MG63 (cell line): ENCODE measurements around the gene YPEL2. TPM values are rescaled to one million over a fixed set of nuclear protein-coding genes. Genes with fewer than 3 reads are reported as not detected.

Experiments
- DNase-seq: peaks from one replicate; pipeline ENCODE4 v3.0.0-alpha.2; 2020
- H3K27me3 ChIP-seq: fragments of 250-450 bp; sonication (Bioruptor Pico); 2 replicates; pipeline ENCODE4 v1.5.1; 2020; ENCODE audit warnings: mild to moderate bottlenecking, moderate library complexity
- H3K36me3 ChIP-seq: fragments of 250-450 bp; sonication (Bioruptor Pico); 2 replicates; pipeline ENCODE4 v1.5.1; 2020; ENCODE audit warnings: mild to moderate bottlenecking, moderate library complexity
- H3K4me3 ChIP-seq: fragments of 250-450 bp; sonication (Bioruptor Pico); 2 replicates; pipeline ENCODE4 v1.5.1; 2020; ENCODE audit warnings: mild to moderate bottlenecking, moderate library complexity
- H3K9me3 ChIP-seq: fragments of 250-450 bp; sonication (Bioruptor Pico); 2 replicates; pipeline ENCODE4 v1.5.1; 2020; ENCODE audit warnings: mild to moderate bottlenecking, moderate library complexity
- total RNA-seq: library from RNA; depleted of rRNA; stranded (reverse); fragments of >200 nt; shearing (Covaris generic); gene quantifications from 2 replicates; pipeline ENCODE4 v1.2.3, GENCODE V29; 2014; ENCODE audit warnings: low replicate concordance

YPEL2 gene
- total RNA-seq, 1 experiment from 2014 or later: 1.4 TPM

DNA sequence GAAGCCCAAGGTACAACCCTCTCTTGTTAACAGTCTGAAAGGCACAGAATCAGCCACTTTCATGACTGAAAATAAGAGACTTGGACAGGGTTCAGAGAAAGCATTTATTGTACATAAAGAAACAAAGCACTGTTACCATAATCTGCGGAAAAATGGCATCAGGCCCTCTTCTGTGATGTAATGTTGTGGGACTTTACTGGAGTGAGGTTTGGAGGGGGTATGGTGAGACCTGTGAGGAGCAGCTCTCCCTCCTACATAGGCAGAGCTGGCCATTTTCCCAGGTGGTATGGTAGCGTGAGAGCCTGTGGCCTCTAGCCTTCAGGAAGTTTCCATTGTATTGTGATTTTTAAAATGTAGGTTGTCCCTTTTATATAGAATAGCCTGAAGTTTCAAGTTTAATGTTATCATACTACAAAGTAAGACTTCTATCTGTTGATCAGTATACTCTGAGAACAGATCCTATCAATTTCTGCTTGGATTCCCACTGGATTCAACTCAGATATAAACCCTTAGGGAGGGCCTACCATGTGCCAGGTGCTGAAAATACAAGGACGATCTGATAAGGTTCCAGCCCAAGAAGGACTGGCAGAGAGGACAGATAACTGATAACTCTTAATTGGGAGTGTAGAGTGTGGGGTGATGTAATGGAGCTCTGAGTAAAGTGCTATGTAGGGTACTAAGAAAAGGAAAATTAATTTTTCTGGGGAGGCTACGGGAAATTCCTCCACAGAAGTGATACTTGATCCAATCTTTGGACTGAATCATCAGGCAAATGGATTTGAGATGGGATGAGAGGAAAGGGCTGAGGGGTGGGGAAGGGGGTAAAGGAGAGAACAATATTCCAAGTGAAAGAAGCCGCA, 4.1 kb upstream of the YPEL2 start:
- Histone ChIP-seq H3K4me3 (no peak overlapping the region), H3K27me3 (no peaks in the 10 kb centered on the region; the same call in 1 of the 2 replicates), H3K36me3 (no peaks in the 10 kb centered on the region), H3K9me3 (no peaks in the 10 kb centered on the region)
- no peak for DNase-seq

DNA sequence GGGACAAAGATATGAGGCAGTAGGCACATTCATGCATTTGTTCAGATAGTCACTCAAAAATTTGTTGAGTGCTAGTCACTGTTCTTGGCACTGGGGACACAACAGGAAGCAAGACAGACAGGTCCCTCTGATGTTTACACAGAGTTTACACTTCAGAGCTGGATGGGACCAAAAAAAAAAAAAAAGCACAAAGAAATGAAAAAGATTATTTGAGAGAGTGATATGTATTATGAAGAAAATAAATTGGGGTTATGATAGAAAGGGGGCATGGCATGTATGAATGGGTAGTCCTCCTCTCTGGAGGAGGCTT, 3.5 kb upstream of the YPEL2 start:
- H3K36me3 ChIP-seq: no peaks in the 10 kb centered on the region
- H3K4me3 ChIP-seq: no peak overlapping the region
- DNase-seq: no peak
- peaks cover 3% of the 10 kb centered on the region for H3K27me3 ChIP-seq
- no peaks in the 10 kb centered on the region for H3K9me3 ChIP-seq

DNA sequence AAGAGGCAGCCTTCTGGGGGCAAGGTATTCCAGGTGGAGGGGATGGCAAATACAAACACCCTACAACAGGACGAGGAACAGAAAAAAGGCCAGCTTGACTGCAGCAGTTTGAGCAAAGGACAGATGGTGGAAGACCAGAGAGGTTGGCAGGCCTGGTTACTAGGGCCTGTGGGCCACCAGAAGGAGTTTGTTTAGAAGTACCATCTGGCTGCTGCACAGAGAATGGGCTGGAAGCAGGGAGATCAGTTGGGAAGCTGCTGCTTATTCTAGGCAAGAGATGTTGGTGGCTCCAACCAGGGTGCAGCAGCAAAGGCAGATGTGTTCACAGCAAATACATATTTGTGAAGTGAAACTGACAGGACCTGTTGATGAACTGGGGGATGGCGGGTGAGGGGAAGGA, 2.9 kb upstream of the YPEL2 start:
- Histone ChIP-seq H3K4me3 (no peak overlapping the region), H3K9me3 (no peaks in the 10 kb centered on the region), H3K36me3 (no peaks in the 10 kb centered on the region)

DNA sequence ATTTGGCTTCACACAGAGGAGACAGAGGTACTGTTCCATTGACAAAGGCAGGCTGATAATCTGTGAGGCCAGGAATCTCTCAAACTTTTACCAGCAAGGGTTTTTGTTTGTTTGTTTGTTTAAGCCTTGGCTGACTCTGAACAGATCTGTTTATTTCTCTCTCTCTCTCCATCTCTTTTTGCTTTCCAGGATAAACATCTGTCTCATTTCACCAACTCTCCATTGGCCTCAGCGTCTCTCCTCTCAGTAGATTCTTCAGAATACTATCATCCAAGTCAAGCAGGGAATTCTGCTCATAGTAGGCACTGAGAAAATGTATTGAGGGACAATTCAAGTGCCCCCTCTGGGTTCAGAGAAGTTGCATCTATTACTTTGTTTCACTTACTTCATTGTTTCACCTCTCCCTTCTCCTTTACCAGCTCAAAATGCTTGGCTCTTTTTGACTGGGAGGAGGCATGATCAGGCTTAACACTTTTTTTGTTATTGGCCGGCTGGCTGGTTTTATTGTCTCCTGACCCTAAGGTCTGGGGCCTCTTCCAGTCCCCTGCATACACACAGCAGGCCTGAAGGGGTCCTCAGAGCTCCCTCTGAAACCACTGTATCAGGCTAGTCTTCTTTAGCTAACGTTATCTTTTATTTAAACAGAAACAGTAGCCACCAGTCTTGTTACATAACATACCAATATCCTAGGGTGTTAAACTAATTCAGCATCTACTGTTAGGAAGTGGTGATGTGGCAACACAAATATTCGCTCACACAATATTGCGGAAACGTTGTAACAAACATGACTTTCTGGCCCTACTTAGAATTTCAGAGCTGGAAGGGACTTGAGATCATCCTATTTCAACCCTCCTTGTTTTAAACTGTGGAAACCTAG, 2.0 kb upstream of the YPEL2 start:
- no peaks in the 10 kb centered on the region for H3K36me3 ChIP-seq
- peaks cover 12% of the 10 kb centered on the region for H3K27me3 ChIP-seq
- DNase-seq: peak; percentile 56
- H3K4me3 ChIP-seq: no peak overlapping the region
- H3K9me3 ChIP-seq: no peaks in the 10 kb centered on the region

More for the DNA sequence above, 2.9 kb upstream of the YPEL2 start:
- no peak for DNase-seq
- peaks cover 8% of the 10 kb centered on the region for H3K27me3 ChIP-seq

DNA sequence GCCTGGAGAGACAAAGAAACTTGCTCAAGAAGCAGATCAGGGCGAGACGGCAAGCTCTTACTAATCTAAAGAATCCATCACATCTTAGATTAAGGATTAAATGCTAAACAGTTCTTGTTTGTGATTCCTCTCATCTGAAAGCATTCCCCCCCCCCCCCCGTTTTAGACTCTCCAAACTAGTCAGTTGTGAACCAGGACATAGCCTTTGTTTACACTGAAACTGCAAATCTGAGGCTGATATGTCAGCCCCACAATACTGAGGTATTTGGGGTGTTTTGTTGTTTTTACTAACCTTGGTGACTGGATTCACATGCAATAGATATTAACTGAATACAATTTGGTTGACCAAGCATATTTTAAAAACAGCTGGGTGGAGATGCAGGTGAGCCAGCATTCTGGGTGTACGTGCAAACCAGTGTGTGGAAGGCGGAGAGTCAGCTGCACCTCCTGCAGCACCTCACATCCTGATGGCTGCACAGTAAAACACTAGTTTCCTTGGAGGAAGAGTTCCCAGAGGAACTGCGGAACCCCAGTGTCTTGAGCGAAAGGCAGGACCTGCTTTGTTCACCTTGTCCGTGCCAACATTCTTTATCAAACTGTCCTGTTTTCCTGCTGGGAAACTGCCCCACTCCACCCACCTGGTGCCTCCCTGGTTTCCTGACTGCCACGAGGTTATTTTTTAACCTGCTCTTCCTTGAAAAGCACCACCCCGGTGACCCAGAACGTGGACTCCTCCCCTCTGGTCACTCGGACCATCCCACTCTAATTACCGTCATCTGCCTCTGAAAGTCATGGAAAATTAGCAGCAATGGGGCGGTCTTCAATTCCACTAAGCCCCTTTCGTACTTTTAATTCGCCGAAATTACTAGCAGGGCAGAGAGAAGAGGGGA, 1.2 kb upstream of the YPEL2 start:
- H3K27me3 ChIP-seq: peaks cover 16% of the 10 kb centered on the region
- no peak overlapping the region for H3K4me3 ChIP-seq
- H3K9me3 ChIP-seq: no peaks in the 10 kb centered on the region
- no peaks in the 10 kb centered on the region for H3K36me3 ChIP-seq
- no peak for DNase-seq

DNA sequence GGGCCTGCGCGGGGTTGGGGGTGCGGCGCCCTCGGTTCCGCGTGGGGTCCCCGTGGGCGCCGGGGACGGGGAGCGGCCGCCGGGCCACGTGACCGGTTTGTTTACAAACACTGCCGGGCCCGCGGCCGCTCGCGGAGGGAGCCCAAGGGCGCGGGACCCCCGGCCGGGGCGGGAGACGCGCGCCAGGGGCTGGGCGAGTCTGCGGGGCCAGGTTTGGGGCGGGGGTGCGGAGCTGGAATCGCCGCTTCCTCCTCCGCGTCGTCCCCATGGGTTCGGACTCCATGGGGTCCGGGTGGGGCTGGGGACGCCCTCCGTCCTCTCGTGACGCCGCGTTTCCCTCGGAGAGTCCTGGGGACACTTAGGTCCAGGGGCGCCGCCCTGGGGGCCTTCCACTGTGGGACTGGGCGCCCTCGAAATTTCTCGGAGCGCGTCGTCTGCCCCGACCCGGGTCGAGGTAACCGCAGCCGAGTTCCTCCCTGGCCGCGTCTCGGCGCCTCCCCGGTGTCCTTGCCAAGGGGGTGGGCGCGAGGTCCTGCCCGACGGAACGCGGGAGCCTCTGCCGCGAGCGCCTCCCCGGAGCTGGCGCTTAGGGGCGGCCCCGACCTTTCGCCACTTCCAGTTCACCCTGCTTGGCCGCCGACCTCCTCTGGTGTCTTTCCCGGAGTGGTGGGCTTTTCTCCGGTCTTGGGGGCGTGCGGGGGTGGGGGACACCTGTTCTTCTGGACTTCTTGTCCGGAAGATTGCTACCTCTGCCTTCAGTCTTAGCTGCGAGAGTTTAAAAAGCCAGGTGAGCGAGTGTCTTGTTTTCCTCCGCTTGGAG, 684 bp downstream of the YPEL2 start:
- Histone ChIP-seq H3K27me3 (peaks cover 16% of the 10 kb centered on the region), H3K9me3 (no peaks in the 10 kb centered on the region), H3K4me3 (peak overlapping the region; percentile 64), H3K36me3 (no peaks in the 10 kb centered on the region)
- peak; percentile 45 for DNase-seq

DNA sequence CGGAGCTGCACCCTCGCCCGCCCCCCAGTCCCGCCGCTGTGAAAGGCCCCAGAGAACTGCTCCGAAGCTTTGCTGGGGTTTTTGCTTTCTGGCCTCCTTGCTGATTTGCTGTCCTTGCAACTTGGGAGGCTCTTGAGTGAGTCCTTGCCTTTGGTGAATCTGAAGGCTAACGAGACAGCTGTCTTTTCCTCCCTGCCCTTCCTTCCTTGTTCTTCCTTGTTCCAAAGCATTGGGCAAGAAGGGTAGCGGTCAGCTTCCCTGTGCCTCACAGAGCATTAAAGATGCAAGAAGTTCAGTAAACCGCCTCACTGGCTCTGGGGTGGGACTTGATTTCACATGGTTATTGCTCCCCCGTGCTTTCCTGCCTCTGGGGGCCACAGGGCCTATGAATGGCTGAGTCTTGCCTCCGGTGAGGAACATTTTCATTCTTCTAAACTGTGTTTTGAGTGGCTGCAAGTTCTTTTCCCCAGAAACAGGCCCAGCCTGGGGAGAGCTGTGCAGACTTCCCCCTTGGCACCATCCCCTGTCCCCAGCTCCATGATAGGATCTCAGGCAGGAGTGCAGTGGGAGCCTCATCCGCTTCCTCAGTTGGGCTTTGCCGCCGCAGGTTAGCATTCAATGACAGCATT, 1.4 kb downstream of the YPEL2 start:
- Histone ChIP-seq H3K27me3 (peaks cover 16% of the 10 kb centered on the region), H3K36me3 (no peaks in the 10 kb centered on the region), H3K9me3 (no peaks in the 10 kb centered on the region), H3K4me3 (peak overlapping the region; percentile 64)
- no peak for DNase-seq

DNA sequence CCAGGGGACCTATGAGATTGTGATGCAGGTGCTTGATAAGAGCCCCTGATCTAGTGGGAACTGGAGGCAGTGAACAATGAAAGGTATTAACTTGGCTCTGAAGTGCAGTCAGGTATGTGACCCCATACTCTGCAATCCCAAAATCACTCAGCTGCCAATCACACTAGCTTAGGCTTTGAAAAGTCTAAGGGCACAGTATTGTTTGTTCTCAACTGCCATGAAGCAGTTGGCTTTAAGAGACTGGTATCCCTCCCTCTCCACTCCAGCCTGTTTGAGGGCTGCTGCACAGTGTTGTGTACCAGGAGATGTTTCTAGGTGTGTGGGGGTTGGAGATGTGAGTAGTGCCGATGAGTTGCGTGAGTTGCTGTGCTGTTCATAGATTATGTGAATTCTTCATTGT, 2.4 kb downstream of the YPEL2 start:
- peaks cover 16% of the 10 kb centered on the region for H3K27me3 ChIP-seq
- DNase-seq: no peak
- H3K9me3 ChIP-seq: no peaks in the 10 kb centered on the region
- no peaks in the 10 kb centered on the region for H3K36me3 ChIP-seq
- no peak overlapping the region for H3K4me3 ChIP-seq

DNA sequence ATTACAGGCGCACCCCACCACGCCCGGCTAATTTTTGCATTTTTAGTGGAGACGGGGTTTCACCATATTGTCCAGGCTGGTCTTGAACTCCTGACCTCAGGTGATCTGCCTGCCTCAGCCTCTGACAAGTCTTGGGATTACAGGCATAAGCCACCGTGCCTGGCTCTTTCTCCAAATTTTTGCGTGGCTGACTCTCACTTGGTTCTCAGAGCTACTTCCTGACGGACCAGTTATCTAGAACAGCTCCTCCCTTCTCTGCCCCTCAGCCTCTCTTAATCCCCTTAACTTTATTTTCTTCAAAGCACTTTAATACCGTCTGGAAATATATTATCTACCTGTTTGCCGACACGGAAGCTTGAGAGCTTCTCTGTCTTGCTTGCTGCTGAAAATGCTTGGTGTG, 4.2 kb downstream of the YPEL2 start:
- Histone ChIP-seq H3K36me3 (no peaks in the 10 kb centered on the region), H3K27me3 (peaks cover 16% of the 10 kb centered on the region), H3K4me3 (no peak overlapping the region), H3K9me3 (no peaks in the 10 kb centered on the region)
- no peak for DNase-seq

DNA sequence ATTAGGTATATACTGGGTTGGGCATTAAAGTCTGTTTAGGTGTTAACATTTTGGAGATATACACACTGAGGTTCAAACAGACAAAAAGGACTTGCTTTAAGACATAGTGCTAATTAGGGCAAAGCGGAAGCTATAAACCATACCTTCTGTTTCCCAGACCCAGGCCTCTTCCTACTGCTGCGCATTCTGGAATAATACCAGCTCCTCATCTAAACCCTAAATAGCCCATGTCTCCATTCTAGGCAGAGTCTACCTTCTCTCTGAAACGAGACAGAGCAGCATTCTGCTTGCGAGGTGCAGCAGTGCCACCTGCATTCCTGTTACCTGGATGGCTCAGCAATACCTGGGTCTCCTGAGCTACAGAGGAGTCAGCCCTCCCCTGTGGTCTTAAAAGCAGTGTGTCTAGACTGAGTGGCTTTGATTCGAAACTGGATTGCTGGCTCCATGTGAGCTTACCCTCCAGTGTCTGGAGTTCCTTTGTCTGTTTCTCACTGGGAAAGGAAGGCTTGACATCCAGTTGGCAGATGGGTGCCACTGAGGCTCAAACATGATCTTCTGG, 6.4 kb downstream of the YPEL2 start:
- no peak overlapping the region for H3K4me3 ChIP-seq
- no peaks in the 10 kb centered on the region for H3K9me3 ChIP-seq
- DNase-seq: no peak
- no peaks in the 10 kb centered on the region for H3K36me3 ChIP-seq
- peaks cover 14% of the 10 kb centered on the region for H3K27me3 ChIP-seq

DNA sequence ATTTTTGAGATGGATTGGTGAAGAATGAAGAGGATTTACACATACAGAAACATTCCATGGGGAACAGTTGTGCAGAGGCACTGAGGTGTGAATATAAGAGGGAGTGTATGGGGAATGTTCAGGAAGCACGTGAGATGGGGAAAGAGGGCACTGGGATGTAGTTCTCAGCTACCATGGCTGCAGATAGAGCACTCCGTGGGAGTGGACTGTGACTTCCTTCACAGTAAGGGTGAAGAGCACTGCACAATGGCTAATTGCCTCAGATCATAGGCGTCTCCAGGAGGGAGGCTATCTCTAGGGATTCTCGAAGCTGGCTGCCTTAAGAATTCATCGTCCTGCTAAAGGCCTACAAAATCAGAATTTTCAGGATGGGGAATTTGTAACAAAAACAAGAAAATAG, 7.0 kb downstream of the YPEL2 start:
- Histone ChIP-seq H3K4me3 (no peak overlapping the region), H3K36me3 (no peaks in the 10 kb centered on the region), H3K9me3 (no peaks in the 10 kb centered on the region), H3K27me3 (peaks cover 9% of the 10 kb centered on the region)
- no peak for DNase-seq

DNA sequence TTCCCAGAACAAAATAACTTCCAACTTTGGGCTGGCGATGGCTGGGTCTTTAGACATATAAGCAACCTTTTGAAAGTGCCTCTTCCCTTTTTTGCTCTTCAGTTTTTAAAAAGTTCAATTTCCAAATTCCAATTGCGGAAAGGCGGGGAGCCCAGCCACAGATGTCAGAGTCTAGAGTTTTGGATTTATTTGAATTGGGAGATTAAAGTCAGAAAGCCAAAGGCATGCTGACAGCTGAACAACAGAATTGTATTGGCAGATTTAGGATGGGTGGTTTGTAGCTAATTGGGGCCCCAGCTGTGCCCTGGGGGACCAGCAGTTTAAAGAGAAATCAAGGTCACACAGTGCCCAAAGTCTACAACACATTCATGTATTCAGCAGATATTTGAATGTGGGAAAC, 10.5 kb downstream of the YPEL2 start:
- H3K27me3 ChIP-seq: no peaks in the 10 kb centered on the region
- H3K36me3 ChIP-seq: no peaks in the 10 kb centered on the region
- H3K9me3 ChIP-seq: no peaks in the 10 kb centered on the region
- no peak for DNase-seq
- no peak overlapping the region for H3K4me3 ChIP-seq

DNA sequence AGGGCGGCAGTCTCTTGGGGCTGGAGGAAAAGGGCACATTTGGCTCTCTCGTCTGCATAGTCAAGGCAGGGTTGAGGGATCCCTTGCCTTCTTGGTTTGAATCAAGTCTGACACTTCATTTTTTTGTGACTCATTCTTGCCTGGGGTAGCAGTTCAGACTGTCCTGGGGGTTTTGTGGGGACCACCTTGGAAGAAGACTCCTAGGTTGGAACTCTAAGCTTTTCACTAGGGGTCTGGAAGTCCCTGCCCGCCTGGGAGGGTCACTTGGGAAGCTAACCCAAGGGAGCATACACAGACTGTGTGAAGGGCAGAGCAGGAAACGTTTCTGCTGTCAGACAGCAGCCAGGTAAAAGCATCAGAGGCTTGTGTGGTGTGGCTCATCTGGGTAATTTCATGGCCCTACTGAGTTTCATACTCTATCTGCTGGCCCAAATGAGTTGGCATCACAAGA, 11.3 kb downstream of the YPEL2 start:
- H3K4me3 ChIP-seq: no peak overlapping the region
- H3K27me3 ChIP-seq: no peaks in the 10 kb centered on the region
- no peaks in the 10 kb centered on the region for H3K9me3 ChIP-seq
- no peak for DNase-seq
- no peaks in the 10 kb centered on the region for H3K36me3 ChIP-seq

DNA sequence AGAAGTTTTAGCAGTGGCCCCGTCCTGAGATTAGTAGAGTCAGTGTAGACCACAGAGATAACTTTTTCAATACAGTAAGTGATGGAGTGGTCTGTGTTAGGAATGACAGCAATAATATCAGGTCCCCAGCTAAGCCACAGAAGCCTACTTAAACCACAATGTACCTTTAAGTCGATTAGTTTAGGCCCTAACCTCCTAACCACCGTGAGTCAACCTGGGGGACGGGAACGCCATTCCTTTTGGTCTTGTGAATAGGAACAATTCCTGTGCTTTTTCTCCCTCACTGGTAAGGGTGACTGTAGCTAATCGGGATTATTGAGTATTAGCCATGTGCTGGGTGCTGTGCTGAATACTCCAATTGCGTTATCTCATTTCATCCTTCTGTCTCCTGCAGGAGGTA, 14.0 kb downstream of the YPEL2 start:
- no peaks in the 10 kb centered on the region for H3K36me3 ChIP-seq
- no peaks in the 10 kb centered on the region for H3K9me3 ChIP-seq
- no peaks in the 10 kb centered on the region for H3K27me3 ChIP-seq
- no peak overlapping the region for H3K4me3 ChIP-seq
- no peak for DNase-seq

DNA sequence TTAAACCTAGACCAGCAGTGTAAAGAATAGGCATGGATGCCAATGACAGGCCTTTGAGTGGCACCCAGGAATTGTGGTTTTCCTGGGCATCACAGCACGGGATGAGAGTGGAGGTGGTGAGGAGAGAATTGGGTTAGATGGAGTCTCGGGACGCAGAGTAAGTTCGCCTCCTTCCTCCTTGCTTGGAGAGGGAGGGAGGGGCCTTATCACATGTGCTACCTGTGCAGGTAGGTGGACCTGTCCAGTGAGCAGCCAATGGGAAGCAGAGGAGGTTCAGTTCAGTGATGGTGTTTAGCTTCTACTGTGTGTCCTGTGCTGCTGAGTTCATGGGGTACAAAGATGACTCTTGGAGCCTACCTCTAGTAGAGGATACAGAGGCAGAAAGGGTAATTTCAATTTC, 14.9 kb downstream of the YPEL2 start:
- Histone ChIP-seq H3K27me3 (no peaks in the 10 kb centered on the region), H3K9me3 (no peaks in the 10 kb centered on the region), H3K36me3 (no peaks in the 10 kb centered on the region), H3K4me3 (no peak overlapping the region)
- DNase-seq: no peak
